Tibial artery (tissue), 4 donors: Measurements from ENCODE around the gene VEPH1.

Experiments used
- DNase-seq, 2 donors: peaks; one replicate each; pipeline ENCODE4 v3.0.0-alpha.2; 2019
- H3K27ac ChIP-seq, 2 donors: fragments of 200-600 bp; sonication (generic) in 1 of 2; 1 replicate in 1 of 2; 2 replicates in 1 of 2; pipeline ENCODE4 v1.5.1; 2018 to 2019; ENCODE audit warnings: mild to moderate bottlenecking in 1 of 2
- H3K27me3 ChIP-seq, 2 donors: fragments of 200-600 bp; sonication (generic) in 1 of 2; one replicate each; pipeline versions ENCODE4 v1.5.1 to v1.6.0; 2016 to 2019
- H3K36me3 ChIP-seq, 3 donors: fragments of 200-600 bp; sonication (generic) in 2 of 3; one replicate each; pipeline ENCODE4 v1.5.1; 2016 to 2019; ENCODE audit warnings: mild to moderate bottlenecking in 2 of 3
- H3K4me1 ChIP-seq, 4 donors: fragments of 200-600 bp; sonication (generic) in 2 of 4; 1 replicate in 3 of 4; 2 replicates in 1 of 4; pipeline ENCODE4 v1.5.1; 2016 to 2019
- H3K4me3 ChIP-seq, 2 donors: fragments of 200-600 bp; sonication (generic) in 1 of 2; 1 replicate in 1 of 2; 2 replicates in 1 of 2; pipeline ENCODE4 v1.5.1; 2018 to 2019; ENCODE audit warnings: mild to moderate bottlenecking in 2 of 2
- H3K9me3 ChIP-seq, 3 donors: fragments of 200-600 bp; sonication (generic) in 1 of 3; one replicate each; pipeline ENCODE4 v1.5.1; 2016 to 2019
- CTCF ChIP-seq, 2 experiments: fragments of 200-600 bp in 1 of 2; fragments of 450-650 bp in 1 of 2; IDR thresholded peaks; one replicate each; pipeline ENCODE4 v1.5.1; 2017 to 2019; ENCODE audit warnings: antibody characterized with exemption in 2 of 2, mild to moderate bottlenecking in 1 of 2, moderate library complexity in 1 of 2
- intact Hi-C: fragments of 100-400 bp; cut with DNase I; formaldehyde crosslinking; loops from one replicate; pipeline ENCODE4 v1.15.0; 2023; ENCODE audit warnings: low total_unique reads

The VEPH1 gene

GRCh38 chr3:157285966-157286365 is 217.2 kb downstream of the VEPH1 start:
- no peak overlapping the region for H3K4me3 ChIP-seq
- no peaks in the 10 kb centered on the region for H3K27me3 ChIP-seq
- H3K9me3 ChIP-seq = no peaks in the 10 kb centered on the region
- no peak for DNase-seq
- no peaks in the 10 kb centered on the region for H3K36me3 ChIP-seq
- peaks cover 0 to 29% (median 3%) of the 10 kb centered on the region in 4 donors for H3K4me1 ChIP-seq
- H3K27ac ChIP-seq = no peak overlapping the region
- no peak for TF ChIP-seq CTCF (IDR thresholded peaks at IDR 0.05)
- intact Hi-C loops = no loop called here

- Histone ChIP-seq H3K27ac (no peak overlapping the region), H3K4me1 (peaks cover 0 to 21% (median 3%) of the 10 kb centered on the region in 4 donors), H3K4me3 (no peak overlapping the region), H3K36me3 (no peaks in the 10 kb centered on the region), H3K27me3 (no peaks in the 10 kb centered on the region), H3K9me3 (no peaks in the 10 kb centered on the region)
- no peak for DNase-seq
- no peak for TF ChIP-seq CTCF (IDR thresholded peaks at IDR 0.05)
- intact Hi-C loops = no loop called here
These were observed 218.1 kb downstream of the VEPH1 start for GRCh38 chr3:157285141-157285540.

- H3K4me3 ChIP-seq = no peak overlapping the region
- DNase-seq = no peak
- peaks cover 0 to 16% (median 3%) of the 10 kb centered on the region in 4 donors for H3K4me1 ChIP-seq
- H3K27ac ChIP-seq = no peak overlapping the region
- no peaks in the 10 kb centered on the region for H3K36me3 ChIP-seq
- H3K27me3 ChIP-seq = no peaks in the 10 kb centered on the region
- intact Hi-C loops = no loop called here
- TF ChIP-seq CTCF (IDR thresholded peaks at IDR 0.05) = no peak
- no peaks in the 10 kb centered on the region for H3K9me3 ChIP-seq
These were observed 218.5 kb downstream of the VEPH1 start for GRCh38 chr3:157284688-157285087.

- no peak for TF ChIP-seq CTCF (IDR thresholded peaks at IDR 0.05)
- no peaks in the 10 kb centered on the region for H3K36me3 ChIP-seq
- H3K4me1 ChIP-seq = peaks cover 0 to 16% (median 3%) of the 10 kb centered on the region in 4 donors
- no peak overlapping the region for H3K27ac ChIP-seq
- no peaks in the 10 kb centered on the region for H3K27me3 ChIP-seq
- no peaks in the 10 kb centered on the region for H3K9me3 ChIP-seq
- intact Hi-C loops = no loop called here
- no peak overlapping the region for H3K4me3 ChIP-seq
- peak; percentile 72 to 82 for DNase-seq
These were observed 220.7 kb downstream of the VEPH1 start for GRCh38 chr3:157282261-157283191.

GRCh38 chr3:157280786-157281185 is 222.4 kb downstream of the VEPH1 start:
- no peak overlapping the region for H3K4me3 ChIP-seq
- H3K36me3 ChIP-seq = no peaks in the 10 kb centered on the region
- H3K27me3 ChIP-seq = no peaks in the 10 kb centered on the region
- H3K4me1 ChIP-seq = peaks cover 0 to 16% (median 3%) of the 10 kb centered on the region in 4 donors
- no peaks in the 10 kb centered on the region for H3K9me3 ChIP-seq
- no peak for TF ChIP-seq CTCF (IDR thresholded peaks at IDR 0.05)
- no peak overlapping the region for H3K27ac ChIP-seq
- intact Hi-C loops = no loop called here
- no peak for DNase-seq
